Measurements from ENCODE around the gene REXO4. TPM values are rescaled to one million over a fixed set of nuclear protein-coding genes. Genes with fewer than 3 reads are reported as not detected.

REXO4 gene
- total and polyA plus RNA-seq, 9 of the 15 experiments (the other 6 are each of a cell fraction or from before 2014, with no cell fraction given), result 3.4 to 72.9 (median 31.1) TPM

GRCh38 chr9:133375724-133376654, 41.8 kb downstream of the REXO4 start, which contains the start of the genes STKLD1 and SURF4 (continued):
- no peak for TF ChIP-seq TRIM25 (IDR thresholded peaks at IDR 0.05; ENCODE audit: borderline replicate concordance)
- no peak for TF ChIP-seq TAL1 (IDR thresholded peaks at IDR 0.05)
- no peak for TF ChIP-seq SMARCC2 (IDR thresholded peaks at IDR 0.05; ENCODE audit: low read depth)
- peak; percentile 82 for TF ChIP-seq SAFB (IDR thresholded peaks at IDR 0.05; ENCODE audit: borderline replicate concordance, low read depth, low read length)
- no peak for TF ChIP-seq TRIM24 (IDR thresholded peaks at IDR 0.05)
- TF ChIP-seq BDP1 (IDR thresholded peaks at IDR 0.05; ENCODE audit: insufficient read depth, insufficient read length), result no peak
- TF ChIP-seq NEUROD1 (IDR thresholded peaks at IDR 0.05; ENCODE audit: borderline replicate concordance, low read depth, low read length, partially characterized antibody), result peak; percentile 95
- TF ChIP-seq CSDE1 (IDR thresholded peaks at IDR 0.05), result no peak
- no peak for TF ChIP-seq FOS (IDR thresholded peaks at IDR 0.05; ENCODE audit: extremely low read depth, insufficient read length)
- TF ChIP-seq ATF2 (CRISPR knock-in tag; IDR thresholded peaks at IDR 0.05), result no peak
- TF ChIP-seq KLF16 (IDR thresholded peaks at IDR 0.05), result no peak
- TF ChIP-seq ZNF232 (CRISPR knock-in tag; IDR thresholded peaks at IDR 0.05), result peak; percentile 79; the same call in 1 of the 2 replicates
- TF ChIP-seq ZNF175 (CRISPR knock-in tag; IDR thresholded peaks at IDR 0.05; ENCODE audit: low read depth), result no peak; the same call in 1 of the 2 replicates
- no peak for TF ChIP-seq SREBF1 (IDR thresholded peaks at IDR 0.05; ENCODE audit: borderline replicate concordance, low read depth, low read length)
- no peak for TF ChIP-seq PHF21A (IDR thresholded peaks at IDR 0.05; ENCODE audit: borderline replicate concordance, low read depth)
- no peak for TF ChIP-seq ZFP30 (CRISPR knock-in tag; IDR thresholded peaks at IDR 0.05; ENCODE audit: borderline replicate concordance)
- no peak for TF ChIP-seq ZFP1 (CRISPR knock-in tag; IDR thresholded peaks at IDR 0.05)
- no peak; the same call in 1 of the 2 replicates for TF ChIP-seq TFAP4 (CRISPR knock-in tag; IDR thresholded peaks at IDR 0.05; ENCODE audit: borderline replicate concordance)
- no peak for TF ChIP-seq ILK (tag; IDR thresholded peaks at IDR 0.05; ENCODE audit: borderline replicate concordance, low read depth)
- TF ChIP-seq CEBPB (tag; IDR thresholded peaks at IDR 0.05), result no peak
- TF ChIP-seq KDM1A (IDR thresholded peaks at IDR 0.05), result no peak
- TF ChIP-seq SNRNP70 (optimal IDR thresholded peaks at IDR 0.05; ENCODE audit: low read depth, low read length), result no peak
- TF ChIP-seq DMBX1 (CRISPR knock-in tag; IDR thresholded peaks at IDR 0.05; ENCODE audit: borderline replicate concordance), result no peak
- TF ChIP-seq RFX1 (IDR thresholded peaks at IDR 0.05), result no peak
- 0 out of 2 replicates have a peak, but pooled peaks have one; percentile 36 for TF ChIP-seq SPI1 (IDR thresholded peaks at IDR 0.05; ENCODE audit: borderline replicate concordance, low read depth, low read length)
- no peak for TF ChIP-seq OTX1 (CRISPR knock-in tag; IDR thresholded peaks at IDR 0.05)
